ENCODE results near the gene DCTD. TPM values are rescaled to one million over a fixed set of nuclear protein-coding genes. Genes with fewer than 3 reads are reported as not detected.
A peak's percentile ranks its signal among the peaks of the same experiment; 100 is the strongest.

DCTD gene
- total RNA-seq, 2 donors from 2014 or later = 27.0 to 39.7 TPM

DNA sequence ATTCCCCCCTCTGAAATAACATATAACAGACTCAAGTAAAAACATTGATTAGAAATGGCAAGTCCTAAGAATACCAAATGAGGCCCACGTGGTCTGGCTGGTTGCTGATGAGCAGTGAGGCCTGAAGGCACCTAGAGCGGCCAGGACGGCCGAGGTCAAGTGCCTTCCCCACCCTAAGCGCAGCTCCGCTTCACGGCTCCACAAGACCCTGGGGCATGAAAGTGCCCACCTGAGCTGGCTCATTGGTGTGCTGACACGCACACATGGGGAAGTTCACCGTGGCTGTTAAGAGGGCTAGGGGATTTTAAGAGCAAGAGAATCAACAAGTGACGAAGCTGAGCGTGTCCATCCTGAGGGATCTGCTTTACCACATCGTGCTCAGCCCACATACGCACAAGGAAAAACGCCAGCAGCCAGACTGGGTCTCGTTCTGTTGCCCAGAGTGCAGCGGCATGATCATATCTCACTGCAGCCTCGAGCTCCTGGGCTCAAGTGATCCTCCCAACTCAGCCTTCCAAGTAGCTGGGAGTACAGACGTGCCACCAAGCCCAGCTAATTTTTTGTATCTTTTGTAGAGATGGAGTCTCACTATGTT lies 22.4 kb downstream of the DCTD start:
- Histone ChIP-seq H3K36me3 (replicated peaks in 1 of 2; ENCODE audit: insufficient read depth in 1 of 2, low read depth in 2 of 2) (peaks cover 0 to 16% of the 10 kb centered on the region in 2 donors), H3K4me1 (peaks cover 30% of the 10 kb centered on the region), H3K27me3 (no peaks in the 10 kb centered on the region), H3K9me3 (no peaks in the 10 kb centered on the region), H3K27ac (peak overlapping the region in 1 of 4 donors; percentile 43), H3K4me3 (no peak overlapping the region)
- DNase-seq (no peak), ATAC-seq (no peak)
- TF ChIP-seq, protein P1, sequence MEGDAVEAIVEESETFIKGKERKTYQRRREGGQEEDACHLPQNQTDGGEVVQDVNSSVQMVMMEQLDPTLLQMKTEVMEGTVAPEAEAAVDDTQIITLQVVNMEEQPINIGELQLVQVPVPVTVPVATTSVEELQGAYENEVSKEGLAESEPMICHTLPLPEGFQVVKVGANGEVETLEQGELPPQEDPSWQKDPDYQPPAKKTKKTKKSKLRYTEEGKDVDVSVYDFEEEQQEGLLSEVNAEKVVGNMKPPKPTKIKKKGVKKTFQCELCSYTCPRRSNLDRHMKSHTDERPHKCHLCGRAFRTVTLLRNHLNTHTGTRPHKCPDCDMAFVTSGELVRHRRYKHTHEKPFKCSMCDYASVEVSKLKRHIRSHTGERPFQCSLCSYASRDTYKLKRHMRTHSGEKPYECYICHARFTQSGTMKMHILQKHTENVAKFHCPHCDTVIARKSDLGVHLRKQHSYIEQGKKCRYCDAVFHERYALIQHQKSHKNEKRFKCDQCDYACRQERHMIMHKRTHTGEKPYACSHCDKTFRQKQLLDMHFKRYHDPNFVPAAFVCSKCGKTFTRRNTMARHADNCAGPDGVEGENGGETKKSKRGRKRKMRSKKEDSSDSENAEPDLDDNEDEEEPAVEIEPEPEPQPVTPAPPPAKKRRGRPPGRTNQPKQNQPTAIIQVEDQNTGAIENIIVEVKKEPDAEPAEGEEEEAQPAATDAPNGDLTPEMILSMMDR (IDR thresholded peaks at IDR 0.05) = no peak
- TF ChIP-seq POLR2A (IDR thresholded peaks at IDR 0.05) = no peak
- intact Hi-C loops (cut with DNase I) = no loop called here
- WGBS, 2 donors = 96% methylated on average over 18 of the region's 18 CpGs

DNA sequence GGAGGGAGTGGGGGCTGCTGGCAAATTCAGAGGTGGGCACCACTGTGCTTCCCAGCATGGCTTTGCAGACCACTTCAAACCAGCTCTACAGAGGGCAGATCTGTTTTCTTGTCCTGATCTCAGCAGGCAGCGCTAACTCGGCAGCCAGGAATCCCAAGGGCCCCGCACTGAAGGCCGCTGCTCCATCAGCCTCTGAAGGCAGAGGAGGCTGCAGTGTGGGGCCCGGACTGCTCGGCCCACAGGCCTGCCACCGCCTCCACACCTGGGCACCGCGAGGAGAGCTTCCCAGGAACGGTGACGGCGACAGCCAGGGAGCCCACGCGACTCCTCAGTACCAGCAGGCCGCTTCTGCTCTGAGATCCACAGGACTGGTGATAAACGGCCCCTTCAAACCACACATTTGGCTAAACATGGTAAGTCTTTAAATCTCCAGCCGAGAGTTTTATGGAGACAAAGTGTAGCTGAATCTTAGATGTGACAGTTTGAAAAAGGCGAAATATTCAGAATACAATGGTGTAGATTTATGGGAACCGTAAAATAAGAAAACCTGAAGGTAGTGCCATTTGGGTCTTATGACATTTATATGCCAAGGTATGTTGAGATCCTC lies 23.6 kb downstream of the DCTD start:
- DNase-seq (no peak), ATAC-seq (no peak)
- Histone ChIP-seq H3K27me3 (no peaks in the 10 kb centered on the region), H3K4me3 (no peak overlapping the region), H3K27ac (no peak overlapping the region), H3K36me3 (replicated peaks in 1 of 2; ENCODE audit: insufficient read depth in 1 of 2, low read depth in 2 of 2) (peaks cover 0 to 18% of the 10 kb centered on the region in 2 donors), H3K9me3 (no peaks in the 10 kb centered on the region), H3K4me1 (peaks cover 35% of the 10 kb centered on the region)
- 93 to 94% methylated on average over 14 to 18 of the region's 19 CpGs for WGBS, 2 donors
- TF ChIP-seq, protein P1 (IDR thresholded peaks at IDR 0.05) = no peak
- no peak for TF ChIP-seq POLR2A (IDR thresholded peaks at IDR 0.05)
- intact Hi-C loops (cut with DNase I) = no loop called here

DNA sequence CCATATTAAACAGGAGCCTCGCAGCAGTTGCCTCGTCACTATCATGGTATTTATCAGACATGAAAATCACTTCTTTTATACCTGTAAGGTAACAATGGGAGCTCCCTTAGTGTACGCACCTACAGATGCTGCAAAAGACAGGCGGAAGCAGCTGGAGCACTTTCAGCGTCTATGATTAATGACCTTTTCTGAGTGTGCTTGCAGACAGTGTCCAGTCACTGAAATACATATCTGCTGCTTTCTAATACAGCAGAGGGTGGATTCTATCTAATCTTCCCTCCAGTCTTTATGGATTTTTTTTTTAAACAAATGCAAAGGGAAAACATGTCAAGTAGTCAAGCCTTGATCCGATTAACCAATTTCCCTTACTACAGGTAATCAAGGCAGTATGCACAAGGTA lies 24.1 kb downstream of the DCTD start:
- TF ChIP-seq, protein P1 (IDR thresholded peaks at IDR 0.05) = no peak
- no peak for TF ChIP-seq POLR2A (IDR thresholded peaks at IDR 0.05)
- intact Hi-C loops (cut with DNase I) = no loop called here
- Histone ChIP-seq H3K27ac (no peak overlapping the region), H3K9me3 (no peaks in the 10 kb centered on the region), H3K36me3 (replicated peaks in 1 of 2; ENCODE audit: insufficient read depth in 1 of 2, low read depth in 2 of 2) (peaks cover 0 to 18% of the 10 kb centered on the region in 2 donors), H3K4me3 (no peak overlapping the region), H3K27me3 (no peaks in the 10 kb centered on the region), H3K4me1 (peaks cover 32% of the 10 kb centered on the region)
- WGBS, 2 donors = 80 to 87% methylated on average over 6 of the region's 6 CpGs
- ATAC-seq = no peak
- DNase-seq = no peak

DNA sequence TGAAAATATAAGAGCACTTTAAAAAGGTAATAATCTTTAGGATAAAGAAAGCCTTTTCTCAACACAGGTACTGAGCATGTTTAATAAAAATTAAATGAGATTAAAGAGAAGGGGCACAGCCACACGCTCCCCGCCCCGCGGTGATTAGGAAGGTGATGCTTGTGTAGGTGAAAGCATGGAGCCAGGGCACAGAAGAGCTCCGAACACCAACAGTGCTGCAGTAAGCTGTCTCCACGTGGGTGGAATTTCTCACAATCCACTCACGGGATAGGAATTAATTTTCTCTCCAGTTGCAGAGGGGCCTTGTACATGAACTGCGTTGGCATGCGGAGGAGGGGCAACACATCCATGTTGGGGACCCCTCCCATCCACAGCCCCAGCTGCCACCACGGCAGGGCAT lies 27.0 kb downstream of the DCTD start:
- DNase-seq (no peak), ATAC-seq (no peak)
- Histone ChIP-seq H3K9me3 (no peaks in the 10 kb centered on the region), H3K27me3 (no peaks in the 10 kb centered on the region), H3K36me3 (replicated peaks in 1 of 2; ENCODE audit: insufficient read depth in 1 of 2, low read depth in 2 of 2) (peaks cover 0 to 18% of the 10 kb centered on the region in 2 donors), H3K27ac (no peak overlapping the region), H3K4me1 (peaks cover 16% of the 10 kb centered on the region), H3K4me3 (no peak overlapping the region)
- TF ChIP-seq POLR2A (IDR thresholded peaks at IDR 0.05) = no peak
- TF ChIP-seq, protein P1 (IDR thresholded peaks at IDR 0.05) = no peak
- intact Hi-C loops (cut with DNase I) = no loop called here
- WGBS, 2 donors = 92 to 97% methylated on average over 10 of the region's 10 CpGs

DNA sequence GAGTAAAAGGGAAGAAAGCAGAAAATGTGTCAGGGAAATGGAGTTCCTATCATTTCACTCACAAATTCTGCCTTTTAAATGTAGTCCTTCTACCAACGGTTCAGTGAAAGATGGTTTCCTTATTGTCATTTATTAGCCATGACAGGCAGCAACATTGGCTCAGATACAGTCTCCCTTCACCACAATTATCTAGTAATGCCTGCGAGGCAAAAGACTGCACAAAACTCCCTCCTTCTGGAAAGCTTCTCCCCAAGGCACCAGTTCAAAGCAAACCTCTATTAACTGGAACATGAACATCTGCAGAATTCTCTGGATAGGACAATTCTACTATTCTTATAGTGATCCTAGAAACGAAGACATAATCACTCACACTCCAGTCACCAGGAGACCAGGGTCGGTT lies 28.3 kb downstream of the DCTD start:
- Histone ChIP-seq H3K36me3 (replicated peaks in 1 of 2; ENCODE audit: insufficient read depth in 1 of 2, low read depth in 2 of 2) (peaks cover 0 to 18% of the 10 kb centered on the region in 2 donors), H3K4me1 (peaks cover 13% of the 10 kb centered on the region), H3K4me3 (no peak overlapping the region), H3K9me3 (no peaks in the 10 kb centered on the region), H3K27ac (peak overlapping the region in 1 of 4 donors; percentile 32), H3K27me3 (no peaks in the 10 kb centered on the region)
- no peak for DNase-seq
- TF ChIP-seq, protein P1 (IDR thresholded peaks at IDR 0.05) = no peak
- TF ChIP-seq POLR2A (IDR thresholded peaks at IDR 0.05) = no peak
- ATAC-seq = no peak
- 62 to 68% methylated on average over 4 of the region's 4 CpGs for WGBS, 2 donors
- intact Hi-C loops (cut with DNase I) = no loop called here

Data from body of pancreas (tissue), 4 donors.